ENCODE data around the gene TCEAL5.

DNA sequence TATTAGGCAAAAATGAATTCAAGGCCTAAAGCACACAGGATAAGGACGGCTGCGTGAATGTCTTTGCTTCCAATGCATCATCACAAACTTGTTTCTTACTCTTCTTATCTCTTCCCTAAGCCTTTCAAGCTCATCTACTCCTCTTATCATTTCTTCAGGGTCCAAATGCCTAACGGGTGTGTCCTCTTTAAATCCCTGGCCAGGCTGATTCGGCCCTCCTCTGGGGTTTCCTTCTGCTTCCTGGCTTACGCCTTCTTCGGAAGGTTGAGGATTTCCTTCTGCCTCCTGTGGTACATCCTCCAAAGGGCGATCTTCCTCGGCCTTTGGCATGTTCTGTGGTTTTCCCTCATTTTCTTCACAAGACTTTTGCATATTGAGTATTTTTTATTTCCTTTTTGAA, 22.9 kb downstream of the TCEAL5 start:
- no peak for TF ChIP-seq EZH2 (IDR thresholded peaks at IDR 0.05)
- TF ChIP-seq, protein P1, sequence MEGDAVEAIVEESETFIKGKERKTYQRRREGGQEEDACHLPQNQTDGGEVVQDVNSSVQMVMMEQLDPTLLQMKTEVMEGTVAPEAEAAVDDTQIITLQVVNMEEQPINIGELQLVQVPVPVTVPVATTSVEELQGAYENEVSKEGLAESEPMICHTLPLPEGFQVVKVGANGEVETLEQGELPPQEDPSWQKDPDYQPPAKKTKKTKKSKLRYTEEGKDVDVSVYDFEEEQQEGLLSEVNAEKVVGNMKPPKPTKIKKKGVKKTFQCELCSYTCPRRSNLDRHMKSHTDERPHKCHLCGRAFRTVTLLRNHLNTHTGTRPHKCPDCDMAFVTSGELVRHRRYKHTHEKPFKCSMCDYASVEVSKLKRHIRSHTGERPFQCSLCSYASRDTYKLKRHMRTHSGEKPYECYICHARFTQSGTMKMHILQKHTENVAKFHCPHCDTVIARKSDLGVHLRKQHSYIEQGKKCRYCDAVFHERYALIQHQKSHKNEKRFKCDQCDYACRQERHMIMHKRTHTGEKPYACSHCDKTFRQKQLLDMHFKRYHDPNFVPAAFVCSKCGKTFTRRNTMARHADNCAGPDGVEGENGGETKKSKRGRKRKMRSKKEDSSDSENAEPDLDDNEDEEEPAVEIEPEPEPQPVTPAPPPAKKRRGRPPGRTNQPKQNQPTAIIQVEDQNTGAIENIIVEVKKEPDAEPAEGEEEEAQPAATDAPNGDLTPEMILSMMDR (IDR thresholded peaks at IDR 0.05) = no peak
- TF ChIP-seq EZH2phosphoT487 (IDR thresholded peaks at IDR 0.05) = no peak
